ENCODE measurements around the gene ATP6V1D.

- TF ChIP-seq CTCF (IDR thresholded peaks at IDR 0.05; ENCODE audit: insufficient read depth, low read depth, low read length), result no peak
- TF ChIP-seq EZH2 (IDR thresholded peaks at IDR 0.05; ENCODE audit: insufficient read depth, low read length), result no peak
These were observed 455 bp downstream of the ATP6V1D start for GRCh38 chr14:67358924-67359774.
